Spinal cord (tissue), 10 donors: ENCODE results near the gene INS. TPM values are rescaled to one million over a fixed set of nuclear protein-coding genes. Genes with fewer than 3 reads are reported as not detected.

Experiments used
- DNase-seq, 6 donors: peaks; one replicate each; pipeline versions ENCODE4 v3.0.0 to v3.0.0-alpha.2; 2013 to 2015; ENCODE audit warnings: low spot score in 6 of 6, low read depth in 4 of 6
- H3K27ac ChIP-seq: one replicate; pipeline ENCODE4 v1.5.1; 2013; ENCODE audit warnings: low read depth, low read length, control low read depth
- H3K27me3 ChIP-seq: one replicate; pipeline ENCODE4 v1.6.1; 2013; ENCODE audit warnings: low read length; ENCODE audit not compliant: control insufficient read depth, insufficient read depth
- H3K36me3 ChIP-seq: one replicate; pipeline ENCODE4 v1.6.1; 2013; ENCODE audit warnings: low read length; ENCODE audit not compliant: control insufficient read depth, insufficient read depth
- H3K4me1 ChIP-seq: one replicate; pipeline ENCODE4 v1.6.1; 2013; ENCODE audit warnings: low read length; ENCODE audit not compliant: control insufficient read depth, insufficient read depth
- H3K4me3 ChIP-seq: one replicate; pipeline ENCODE4 v1.5.1; 2013; ENCODE audit warnings: low read depth, low read length, control low read depth
- H3K9me3 ChIP-seq: one replicate; pipeline ENCODE4 v1.6.1; 2013; ENCODE audit warnings: low read length; ENCODE audit not compliant: control insufficient read depth, insufficient read depth
- WGBS: methylation state at CpG from one replicate; pipeline ENCODE4 v1.1.5; 2013; ENCODE audit warnings: missing lambda C conversion rate; ENCODE audit not compliant: insufficient coverage; 5-methylcytosine and 5-hydroxymethylcytosine counted together
- polyA plus RNA-seq, 2 donors: library from polyadenylated mRNA; unstranded; fragments of 120-200 nt; gene quantifications; one replicate each; pipeline ENCODE4 v1.2.1, GENCODE V29; 2013; ENCODE audit not compliant: insufficient read length in 2 of 2
- total RNA-seq, 2 donors: library from RNA; depleted of rRNA in 1 of 2; stranded (reverse); fragments of 120-200 nt in 1 of 2; fragments of >200 nt in 1 of 2; gene quantifications; one replicate each; pipeline versions ENCODE4 v1.2.3 to v1.2.4, GENCODE V29; 2013 to 2014
- donor health status: healthy.

INS gene
- total and polyA plus RNA-seq, 4 donors = not detected

DNA sequence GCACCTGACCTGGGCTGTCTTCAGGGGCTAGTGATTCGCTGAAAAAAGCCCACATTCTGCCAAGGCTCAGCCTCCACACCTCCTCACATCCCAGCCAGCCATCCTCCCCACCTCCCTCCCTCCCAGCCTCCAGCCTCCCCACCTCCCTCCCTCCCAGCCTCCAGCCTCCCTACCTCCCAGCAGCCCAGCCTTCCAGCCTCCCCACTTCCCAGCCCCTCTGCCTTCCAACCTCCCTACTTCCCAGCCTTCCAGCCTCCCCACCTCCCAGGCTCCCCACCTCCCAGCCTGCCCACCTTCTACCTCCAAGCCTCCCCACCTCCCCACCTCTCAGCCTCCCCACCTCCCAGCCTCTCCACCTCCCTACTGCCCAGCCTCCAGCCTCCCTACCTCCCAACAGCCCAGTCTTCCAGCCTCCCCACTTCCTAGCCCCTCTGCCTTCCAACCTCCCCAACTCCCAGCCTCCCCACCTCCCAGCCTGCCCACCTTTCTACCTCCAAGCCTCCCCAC is 44.3 kb upstream of the INS start:
- no peak for DNase-seq

DNA sequence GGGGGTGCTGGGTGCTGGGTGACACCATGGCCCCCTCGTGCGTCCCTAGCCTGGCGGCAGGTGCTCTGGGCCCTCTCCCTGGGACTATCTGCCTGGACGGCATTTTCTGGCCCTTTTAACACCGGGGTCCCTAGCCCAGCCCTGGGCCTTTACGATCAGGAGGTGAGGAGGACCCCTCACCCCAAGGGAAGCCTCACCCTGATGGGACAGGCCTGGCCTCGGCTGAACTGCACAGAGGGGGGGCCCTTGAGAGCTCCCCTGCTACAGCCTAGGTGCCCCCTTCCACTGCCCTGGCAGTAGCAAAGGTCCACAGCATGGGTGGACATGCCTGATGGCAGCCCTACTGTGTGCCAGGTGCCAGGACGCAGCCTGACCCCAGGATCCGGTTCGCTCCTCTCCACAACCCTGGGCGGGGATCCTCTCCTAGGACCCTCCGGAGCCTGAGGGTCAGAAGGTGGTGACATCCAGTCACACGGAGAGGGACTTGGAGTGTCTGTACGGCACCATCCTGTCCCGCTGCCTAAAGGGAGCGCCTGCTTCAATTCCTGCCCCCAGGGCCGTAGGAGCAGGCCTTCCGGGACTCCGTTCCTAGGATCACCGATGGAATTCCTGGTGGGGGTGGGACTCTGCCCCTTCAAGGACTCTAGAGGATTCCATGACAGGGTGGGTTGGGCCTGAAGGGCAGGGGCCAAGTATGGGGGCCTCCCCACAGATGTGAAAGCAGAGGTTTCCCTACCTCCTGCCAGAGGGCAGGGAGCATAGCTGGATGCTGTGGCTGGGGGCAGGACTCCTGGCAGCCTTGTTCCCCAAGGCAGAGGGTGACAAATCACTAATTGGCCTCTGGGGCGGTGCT is 43.6 kb upstream of the INS start:
- WGBS = 86% methylated on average over 18 of the region's 21 CpGs
- Histone ChIP-seq H3K36me3 (no peaks in the 10 kb centered on the region), H3K27ac (no peak overlapping the region), H3K4me1 (peaks cover 15% of the 10 kb centered on the region), H3K4me3 (no peak overlapping the region), H3K27me3 (no peaks in the 10 kb centered on the region), H3K9me3 (no peaks in the 10 kb centered on the region)
- no peak for DNase-seq

More for the DNA sequence above, 44.3 kb upstream of the INS start:
- Histone ChIP-seq H3K4me1 (peaks cover 22% of the 10 kb centered on the region), H3K9me3 (no peaks in the 10 kb centered on the region), H3K4me3 (no peak overlapping the region), H3K27ac (no peak overlapping the region), H3K36me3 (no peaks in the 10 kb centered on the region), H3K27me3 (no peaks in the 10 kb centered on the region)
- WGBS = 88% methylated on average over 1 of the region's 1 CpG

DNA sequence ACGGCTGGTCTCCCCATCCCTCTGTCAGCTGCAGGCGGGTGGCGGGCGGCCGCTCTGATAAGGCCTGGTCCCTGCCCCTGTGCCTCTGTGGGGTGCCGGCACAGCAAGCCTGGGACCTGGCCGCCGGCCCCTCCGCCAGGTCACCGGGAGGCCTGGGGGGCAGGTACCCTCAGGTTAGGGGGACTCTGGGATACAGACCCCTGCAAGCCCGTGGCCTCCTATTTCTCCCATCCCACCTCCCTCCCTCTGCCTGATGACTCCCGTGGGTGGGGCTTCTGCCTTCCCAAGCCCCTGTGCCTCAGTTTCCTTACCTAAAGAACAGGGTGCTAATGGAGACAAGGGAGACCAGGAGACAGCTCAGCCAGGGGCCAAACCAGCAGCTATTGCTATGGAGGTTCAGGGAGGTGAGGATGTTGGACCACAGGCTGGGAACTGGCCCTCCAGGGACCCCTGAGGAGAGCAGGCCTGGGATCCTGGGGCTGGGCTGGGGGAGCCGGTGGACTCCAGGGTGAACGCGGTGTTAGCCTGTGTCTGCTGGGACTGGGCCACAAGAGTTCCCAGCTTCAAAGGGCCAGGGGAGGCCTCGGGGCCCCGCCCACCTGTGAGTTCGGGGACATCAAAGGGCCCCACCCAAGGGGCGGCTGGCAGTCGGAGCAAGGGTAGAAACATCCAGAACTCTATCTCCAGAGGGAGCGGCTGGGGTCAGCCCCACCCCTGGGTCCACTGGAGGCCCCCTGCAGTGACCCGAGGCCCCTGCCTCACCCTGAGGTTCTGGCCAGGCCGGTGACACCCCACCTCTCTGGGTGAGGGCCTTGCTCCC is 42.6 kb upstream of the INS start:
- no peaks in the 10 kb centered on the region for H3K9me3 ChIP-seq
- no peak overlapping the region for H3K4me3 ChIP-seq
- H3K4me1 ChIP-seq = peaks cover 6% of the 10 kb centered on the region
- WGBS = 79% methylated on average over 21 of the region's 23 CpGs
- no peak for DNase-seq
- H3K36me3 ChIP-seq = no peaks in the 10 kb centered on the region
- no peaks in the 10 kb centered on the region for H3K27me3 ChIP-seq
- no peak overlapping the region for H3K27ac ChIP-seq

DNA sequence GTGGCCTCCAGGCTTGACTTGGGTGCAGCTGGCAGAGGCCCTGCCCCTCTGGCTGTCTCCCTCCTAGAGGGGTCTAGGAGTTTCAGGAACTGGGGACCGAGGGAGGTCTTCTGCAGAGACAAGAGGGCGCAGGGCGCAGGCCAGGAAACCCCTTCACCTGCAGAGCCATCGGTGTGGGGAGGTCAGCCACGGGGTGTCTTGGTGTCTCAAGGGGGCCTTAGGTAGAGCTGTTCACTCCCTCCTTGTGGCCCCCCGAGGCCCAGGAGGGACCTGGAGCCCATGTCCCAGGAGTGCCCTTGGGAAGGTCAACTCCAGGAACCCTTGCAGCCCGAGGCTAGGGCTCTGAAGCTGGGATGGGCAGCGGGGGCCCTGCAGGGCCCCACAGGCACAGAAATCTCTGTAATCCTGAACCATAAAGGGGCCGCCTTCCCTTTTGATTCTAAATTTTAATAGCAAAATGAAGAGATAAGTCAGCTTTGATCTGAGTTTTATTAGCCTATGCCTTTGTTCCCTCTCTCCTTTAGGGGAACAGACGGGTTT is 42.0 kb upstream of the INS start:
- Histone ChIP-seq H3K27ac (no peak overlapping the region), H3K27me3 (no peaks in the 10 kb centered on the region), H3K36me3 (no peaks in the 10 kb centered on the region), H3K4me1 (no peaks in the 10 kb centered on the region), H3K4me3 (no peak overlapping the region), H3K9me3 (no peaks in the 10 kb centered on the region)
- no peak for DNase-seq
- WGBS = 87% methylated on average over 9 of the region's 10 CpGs

DNA sequence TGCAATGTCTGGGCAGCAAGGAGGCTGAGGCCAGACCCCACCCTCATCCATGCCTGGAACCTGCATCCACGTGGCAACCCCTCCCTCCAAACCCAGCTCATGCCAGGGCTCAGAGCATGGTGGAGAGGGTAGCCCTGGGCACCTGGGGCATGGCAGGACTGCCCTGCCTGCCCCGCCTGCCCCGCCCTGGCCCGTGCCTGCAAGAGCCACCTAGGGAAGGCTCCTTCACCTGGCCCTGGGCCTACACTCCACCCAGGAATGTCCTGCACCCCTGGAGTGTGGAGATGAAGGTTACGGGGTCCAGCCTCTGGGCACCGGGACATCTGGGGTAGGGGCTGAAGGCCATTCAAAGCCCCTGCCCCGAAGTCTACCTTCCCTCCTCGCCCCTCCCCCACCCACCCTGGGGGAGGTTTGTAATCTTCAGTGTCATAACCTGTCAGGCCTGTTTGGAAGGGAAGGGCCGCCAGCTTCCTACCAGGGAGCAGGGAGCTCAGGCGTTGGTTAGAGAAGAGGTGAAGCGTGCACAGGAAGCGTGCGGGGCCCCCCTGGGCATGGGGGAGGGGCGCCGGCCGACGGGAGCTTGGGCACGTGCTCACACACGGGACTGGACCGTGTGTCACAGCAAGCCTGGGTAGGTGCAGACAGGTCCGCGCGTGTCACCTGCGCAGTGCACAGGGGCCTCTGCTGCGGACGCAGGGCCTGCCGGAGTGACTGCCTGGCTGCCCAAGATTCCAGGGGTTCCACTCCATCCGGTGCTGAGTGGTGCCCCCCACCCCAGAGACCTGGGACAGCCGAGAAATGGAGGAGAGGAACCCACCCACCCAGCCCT is 41.3 kb upstream of the INS start:
- 81% methylated on average over 24 of the region's 29 CpGs for WGBS
- no peak overlapping the region for H3K4me3 ChIP-seq
- H3K4me1 ChIP-seq = no peaks in the 10 kb centered on the region
- no peaks in the 10 kb centered on the region for H3K27me3 ChIP-seq
- H3K36me3 ChIP-seq = no peaks in the 10 kb centered on the region
- no peak overlapping the region for H3K27ac ChIP-seq
- no peaks in the 10 kb centered on the region for H3K9me3 ChIP-seq
- no peak for DNase-seq

DNA sequence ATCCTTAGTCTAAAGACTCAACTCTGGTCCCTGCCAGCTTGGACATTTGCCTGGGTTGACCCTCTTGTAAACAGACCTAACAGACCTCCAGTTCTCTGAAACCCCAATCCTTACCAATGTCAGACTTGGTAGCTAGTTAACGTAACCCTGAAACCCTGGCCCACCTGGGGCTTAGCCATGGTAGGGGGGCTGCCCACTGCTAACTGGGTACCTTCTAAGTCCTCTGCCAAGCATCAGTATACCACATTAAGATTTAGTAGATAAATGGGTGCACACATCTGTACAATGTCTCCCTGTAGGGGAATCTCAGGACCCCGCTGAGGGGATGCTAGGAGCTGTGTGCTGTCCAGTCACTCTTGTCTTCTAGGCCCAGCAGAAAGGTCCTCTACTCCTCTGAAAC is 40.5 kb upstream of the INS start:
- no peaks in the 10 kb centered on the region for H3K36me3 ChIP-seq
- H3K27me3 ChIP-seq = peaks cover under 1% of the 10 kb centered on the region
- H3K4me3 ChIP-seq = no peak overlapping the region
- DNase-seq = no peak
- H3K27ac ChIP-seq = no peak overlapping the region
- H3K4me1 ChIP-seq = no peaks in the 10 kb centered on the region
- 100% methylated on average over 1 of the region's 2 CpGs for WGBS
- no peaks in the 10 kb centered on the region for H3K9me3 ChIP-seq

DNA sequence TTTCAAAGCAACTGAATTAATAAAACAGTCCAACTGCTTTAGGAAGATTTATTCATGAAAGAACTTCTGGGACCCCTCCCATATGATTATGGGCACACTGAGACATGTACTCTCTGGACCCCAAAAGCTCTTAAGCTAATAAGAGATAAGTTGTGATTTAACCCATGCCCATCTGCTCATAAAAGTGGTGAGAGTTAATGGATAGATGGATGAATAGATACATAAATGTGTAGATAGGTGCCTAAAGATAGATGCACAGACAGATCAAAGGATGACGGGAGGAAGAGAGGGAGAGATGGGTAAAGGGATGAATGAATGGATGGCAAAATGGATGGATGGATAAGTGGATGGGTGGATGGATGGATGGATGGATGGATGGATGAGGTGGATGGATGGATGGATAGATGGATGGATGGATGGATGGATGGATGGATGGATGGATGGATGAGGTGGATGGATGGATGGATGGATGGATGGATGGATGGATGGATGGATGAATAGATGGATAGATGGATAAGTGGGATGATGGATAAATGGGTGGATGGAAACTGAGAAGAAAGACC is 40.0 kb upstream of the INS start:
- WGBS = 100% methylated on average over 1 of the region's 1 CpG

DNA sequence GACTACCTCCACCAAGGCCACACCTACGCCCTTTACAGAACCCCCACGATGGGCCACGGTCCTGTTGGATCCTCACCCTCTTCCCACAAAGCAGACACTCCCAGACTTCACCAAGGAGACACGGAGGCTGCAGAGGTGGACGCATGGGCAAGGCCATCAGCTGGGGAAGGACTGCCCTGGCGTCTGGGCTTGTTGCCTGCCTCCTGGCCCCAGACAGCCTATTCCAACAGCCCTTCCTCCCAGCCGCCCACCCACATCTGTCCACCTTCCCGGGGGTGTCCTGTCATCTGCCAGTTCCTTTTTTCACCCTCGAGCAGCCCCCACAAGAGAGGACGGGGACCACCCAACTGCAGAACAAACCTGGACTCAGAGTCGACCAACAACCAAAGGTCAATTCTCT is 39.5 kb upstream of the INS start:
- Histone ChIP-seq H3K9me3 (no peaks in the 10 kb centered on the region), H3K27ac (no peak overlapping the region), H3K4me3 (no peak overlapping the region), H3K36me3 (no peaks in the 10 kb centered on the region), H3K27me3 (peaks cover 3% of the 10 kb centered on the region), H3K4me1 (no peaks in the 10 kb centered on the region)
- no peak for DNase-seq
- WGBS = 94% methylated on average over 5 of the region's 11 CpGs

More for the DNA sequence above, 40.0 kb upstream of the INS start:
- no peak overlapping the region for H3K27ac ChIP-seq
- H3K36me3 ChIP-seq = no peaks in the 10 kb centered on the region
- H3K9me3 ChIP-seq = no peaks in the 10 kb centered on the region
- peaks cover 3% of the 10 kb centered on the region for H3K27me3 ChIP-seq
- no peaks in the 10 kb centered on the region for H3K4me1 ChIP-seq
- no peak for DNase-seq
- H3K4me3 ChIP-seq = no peak overlapping the region
